Stimulated activated CD8-positive, alpha-beta memory T cell treated with anti-CD3 and anti-CD28 coated beads, Interleukin-12 subunit alpha, Interleukin-12 subunit beta, amount 100 ng/mL, for 1 hour (primary cell): ENCODE measurements around the gene ANKRD40.
"Not testable (repeated sequence)": the region's sequence is repeated elsewhere in the genome, so short reads cannot be mapped to it uniquely, and the experiment has no call there.

Source experiments
- DNase-seq: peaks from one replicate; pipeline ENCODE4 v3.0.0-alpha.2; 2020; ENCODE audit warnings: low read depth

ANKRD40 gene

GRCh38 chr17:50686494-50687199, 21.1 kb downstream of the ANKRD40 start:
- no peak for DNase-seq

- DNase-seq = no peak
Observed at GRCh38 chr17:50685691-50686493, 21.8 kb downstream of the ANKRD40 start.

GRCh38 chr17:50685334-50685665, 22.4 kb downstream of the ANKRD40 start:
- no peak for DNase-seq

- DNase-seq = no peak
Observed at GRCh38 chr17:50684612-50685333, 22.9 kb downstream of the ANKRD40 start.

- DNase-seq = no peak
Observed at GRCh38 chr17:50684288-50684611, 23.5 kb downstream of the ANKRD40 start.

GRCh38 chr17:50683434-50684287, 24.1 kb downstream of the ANKRD40 start:
- DNase-seq = no peak

GRCh38 chr17:50682938-50683337, 24.8 kb downstream of the ANKRD40 start:
- DNase-seq = no peak

GRCh38 chr17:50682441-50682840, 25.3 kb downstream of the ANKRD40 start:
- DNase-seq = no peak

GRCh38 chr17:50681263-50682200, 26.2 kb downstream of the ANKRD40 start:
- DNase-seq = no peak

- not testable (repeated sequence) for DNase-seq
Observed at GRCh38 chr17:50680543-50681262, 27.0 kb downstream of the ANKRD40 start.

GRCh38 chr17:50680126-50680525, 27.6 kb downstream of the ANKRD40 start:
- no peak for DNase-seq

- no peak for DNase-seq
Observed at GRCh38 chr17:50679008-50679544, 28.6 kb downstream of the ANKRD40 start.

- DNase-seq = no peak
Observed at GRCh38 chr17:50677851-50678375, 29.8 kb downstream of the ANKRD40 start.

GRCh38 chr17:50676065-50676975, 31.4 kb downstream of the ANKRD40 start:
- no peak for DNase-seq

- DNase-seq = no peak
Observed at GRCh38 chr17:50675627-50676026, 32.1 kb downstream of the ANKRD40 start.

- DNase-seq = no peak
Observed at GRCh38 chr17:50675190-50675589, 32.5 kb downstream of the ANKRD40 start.

GRCh38 chr17:50672831-50673551, 34.7 kb downstream of the ANKRD40 start:
- DNase-seq = no peak

GRCh38 chr17:50672071-50672470, 35.6 kb downstream of the ANKRD40 start:
- no peak for DNase-seq
